Left renal pelvis (tissue), 4 donors: ENCODE measurements around the gene TMEM141. TPM values are rescaled to one million over a fixed set of nuclear protein-coding genes. Genes with fewer than 3 reads are reported as not detected.
"Not testable (repeated sequence)": the region's sequence is repeated elsewhere in the genome, so short reads cannot be mapped to it uniquely, and the experiment has no call there.

ENCODE experiments used
- DNase-seq, 4 donors: peaks; one replicate each; pipeline ENCODE4 v3.0.0-alpha.2; 2013; ENCODE audit warnings: low read depth in 4 of 4, low spot score in 3 of 4
- polyA plus RNA-seq, 4 donors: library from polyadenylated mRNA; unstranded; fragments of 120-200 nt; gene quantifications; one replicate each; pipeline ENCODE4 v1.2.1, GENCODE V29; 2013; ENCODE audit not compliant: insufficient read length in 4 of 4

The TMEM141 gene
- polyA plus RNA-seq, 4 donors: 35.6 to 86.2 (median 64.2) TPM

- DNase-seq: no peak
Measured at GRCh38 chr9:136829981-136830885, 39.1 kb downstream of the TMEM141 start.

DNA sequence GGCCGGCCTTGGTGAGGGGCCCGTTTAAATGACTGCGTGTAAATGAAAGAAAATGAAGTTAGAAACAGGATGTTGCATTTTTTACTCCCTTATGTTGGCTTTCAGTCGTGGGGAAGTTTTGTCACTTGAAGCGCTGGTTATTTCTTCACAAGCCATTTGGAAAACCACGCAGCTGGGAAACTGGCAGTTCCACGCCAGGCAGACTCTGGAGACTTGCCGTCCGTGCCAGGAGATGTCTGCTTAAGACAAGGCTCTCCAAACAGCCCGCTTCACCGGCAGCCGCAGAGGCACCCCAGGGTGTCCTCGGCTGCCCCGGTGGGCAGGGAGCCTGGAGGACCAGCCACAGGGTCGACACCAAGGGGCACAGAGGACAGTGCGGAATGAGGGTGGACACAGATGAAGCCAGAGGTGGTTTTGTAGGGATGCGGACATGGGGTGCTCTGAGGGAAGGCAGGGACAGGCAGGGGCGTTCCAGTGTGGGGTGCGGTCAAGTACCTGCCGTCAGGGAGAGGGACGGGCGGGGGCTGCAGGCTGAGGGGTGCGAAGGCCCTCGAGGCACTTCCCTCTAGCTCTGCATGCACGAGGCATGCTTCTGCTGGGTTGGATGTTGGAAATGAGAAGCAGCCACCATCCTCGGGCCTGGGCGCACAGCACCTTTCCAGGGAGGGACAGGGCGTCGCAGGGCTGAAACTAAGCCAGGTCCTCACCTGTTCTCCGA is 40.0 kb downstream of the TMEM141 start:
- no peak for DNase-seq

- DNase-seq: no peak
Measured at GRCh38 chr9:136831720-136832104, 40.6 kb downstream of the TMEM141 start.

GRCh38 chr9:136832581-136832980 is 41.4 kb downstream of the TMEM141 start:
- DNase-seq: no peak

DNA sequence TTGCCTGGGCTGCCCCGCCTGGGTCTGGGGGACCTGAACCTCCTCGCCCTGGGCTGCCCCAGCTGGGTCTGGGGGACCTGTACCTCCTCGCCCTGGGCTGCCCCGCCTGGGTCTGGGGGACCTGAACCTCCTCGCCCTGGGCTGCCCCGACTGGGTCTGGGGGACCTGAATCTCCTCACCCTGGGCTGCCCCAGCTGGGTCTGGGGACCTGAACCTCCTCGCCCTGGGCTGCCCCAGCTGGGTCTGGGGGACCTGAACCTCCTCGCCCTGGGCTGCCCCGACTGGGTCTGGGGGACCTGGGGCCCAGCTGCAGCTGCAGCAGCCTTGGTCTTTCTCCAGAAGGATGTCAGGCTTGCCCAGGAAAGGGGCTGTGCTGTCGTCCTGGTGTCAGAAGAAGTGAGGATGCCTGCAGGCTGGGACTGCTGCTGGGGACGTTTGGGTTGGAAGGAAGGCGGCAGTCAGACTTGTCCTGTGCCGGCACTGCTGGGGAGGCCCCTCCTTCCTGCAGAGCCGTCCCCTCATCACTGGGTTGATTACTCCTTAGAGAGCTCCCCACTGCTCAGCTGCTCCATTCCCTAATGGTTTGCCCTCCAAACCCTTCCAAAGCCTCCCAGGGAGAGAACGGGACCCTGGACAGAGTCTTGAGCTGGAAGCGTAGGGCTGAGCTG is 42.4 kb downstream of the TMEM141 start:
- not testable (repeated sequence) for DNase-seq

DNA sequence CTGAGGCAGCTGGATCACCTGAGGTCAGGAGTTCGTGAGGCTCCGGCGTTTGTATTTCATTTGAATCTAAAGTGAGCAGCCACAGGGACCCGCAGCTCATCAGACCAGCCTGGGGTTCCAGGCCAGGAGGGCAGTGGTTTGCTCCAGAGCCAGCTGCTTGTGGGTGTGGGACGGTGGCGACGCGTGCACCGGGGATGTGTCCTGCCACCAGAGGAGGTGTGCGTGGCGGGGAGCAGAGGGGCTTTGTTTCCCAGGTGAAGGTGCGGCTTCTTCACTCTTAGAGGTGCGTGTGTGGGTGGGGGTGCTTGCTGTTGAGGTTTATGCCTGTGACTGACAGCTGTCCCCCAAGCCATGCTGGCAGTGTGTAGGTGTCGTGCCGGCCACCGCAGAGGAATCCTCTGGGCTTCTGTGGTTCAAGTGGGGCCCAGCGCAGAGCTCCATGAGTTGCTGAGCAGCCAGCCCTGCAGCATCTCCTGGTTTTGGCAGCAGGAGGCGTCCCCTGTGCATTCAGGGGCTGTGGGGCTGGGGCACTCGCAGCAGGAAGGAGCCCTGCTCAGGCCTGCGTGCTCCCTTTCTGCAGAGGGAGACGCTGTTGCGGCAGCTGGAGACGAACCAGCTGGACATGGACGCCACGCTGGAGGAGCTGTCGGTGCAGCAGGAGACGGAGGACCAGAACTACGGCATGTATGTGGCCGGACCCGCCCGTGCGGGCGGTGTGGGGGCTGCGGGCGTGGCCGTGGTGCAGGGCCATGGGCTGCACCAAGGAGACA is 44.2 kb downstream of the TMEM141 start:
- DNase-seq: no peak

DNA sequence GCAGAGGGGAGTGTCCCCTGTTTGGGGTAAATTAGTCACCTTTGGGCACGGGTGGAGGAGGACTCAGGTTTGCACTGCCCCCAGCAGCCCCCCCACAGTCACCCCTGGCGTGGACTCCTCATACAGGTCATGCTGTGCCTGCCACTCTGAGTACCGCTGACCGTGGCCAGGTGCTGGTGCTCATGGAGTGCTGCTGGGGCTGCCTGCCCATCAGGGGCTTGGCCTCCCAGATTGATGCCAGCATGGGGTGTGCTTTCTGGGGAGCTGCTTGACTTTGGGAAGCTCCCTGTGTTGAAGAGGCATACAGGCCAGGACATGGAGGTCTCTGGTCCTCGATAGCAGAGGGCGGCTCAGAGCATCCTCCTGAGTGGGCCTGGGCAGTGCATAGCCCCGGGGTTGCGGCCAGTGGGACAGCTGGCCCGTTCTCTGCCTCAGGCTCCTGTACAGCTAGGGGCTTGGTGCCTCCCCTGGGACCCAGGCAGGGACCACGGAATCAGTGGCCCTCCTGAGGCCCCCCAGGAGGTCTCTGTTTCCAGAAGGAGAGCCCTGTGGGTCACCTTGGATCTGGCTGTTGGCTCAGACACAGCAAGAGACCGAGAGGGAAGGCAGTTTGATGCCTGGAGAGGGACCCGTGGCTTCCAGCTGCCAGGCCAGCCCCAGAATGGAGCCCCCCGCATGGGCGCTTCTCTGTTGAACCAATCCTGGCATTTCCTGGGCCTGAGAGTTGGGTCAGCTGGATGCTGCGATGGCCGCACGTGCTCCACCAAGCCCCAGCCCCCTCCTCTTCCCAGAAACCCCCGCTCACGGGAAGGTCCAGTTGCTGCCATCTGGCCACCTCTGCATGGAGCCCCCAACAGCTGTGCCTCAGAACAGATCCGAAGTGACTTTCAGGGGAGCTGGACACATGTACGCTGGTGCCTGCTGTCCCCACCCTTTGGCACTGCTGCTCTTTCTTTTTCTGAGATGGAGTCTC is 45.1 kb downstream of the TMEM141 start:
- DNase-seq: no peak

DNA sequence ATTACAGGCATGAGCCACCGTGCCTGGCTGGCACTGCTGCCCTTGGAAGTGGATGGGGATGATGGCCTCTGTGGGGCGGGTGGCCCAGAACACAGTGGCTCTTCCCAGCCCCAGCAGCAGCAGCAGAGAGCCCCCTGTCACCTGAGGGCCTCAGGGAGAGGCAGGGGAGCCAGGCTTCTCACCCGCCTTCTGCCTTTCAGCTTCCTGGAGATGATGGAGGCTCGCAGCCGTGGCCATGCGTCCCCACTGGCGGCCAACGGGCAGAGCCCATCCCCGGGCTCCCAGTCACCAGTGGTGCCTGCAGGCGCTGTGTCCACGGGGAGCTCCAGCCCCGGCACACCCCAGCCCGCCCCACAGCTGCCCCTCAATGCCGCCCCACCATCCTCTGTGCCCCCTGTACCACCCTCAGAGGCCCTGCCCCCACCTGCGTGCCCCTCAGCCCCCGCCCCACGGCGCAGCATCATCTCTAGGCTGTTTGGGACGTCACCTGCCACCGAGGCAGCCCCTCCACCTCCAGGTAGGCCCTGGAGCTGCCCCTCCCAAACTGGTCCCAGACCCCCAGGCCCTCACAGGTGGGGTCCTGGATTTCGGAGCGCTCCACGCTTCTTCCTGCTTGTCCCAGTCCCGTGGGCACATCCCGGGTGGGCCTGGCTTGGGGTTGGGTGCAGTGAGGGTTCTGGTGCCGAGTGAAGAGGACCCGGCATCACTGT is 46.2 kb downstream of the TMEM141 start:
- DNase-seq: no peak

GRCh38 chr9:136837856-136838277 is 46.7 kb downstream of the TMEM141 start:
- DNase-seq: not testable (repeated sequence)

DNA sequence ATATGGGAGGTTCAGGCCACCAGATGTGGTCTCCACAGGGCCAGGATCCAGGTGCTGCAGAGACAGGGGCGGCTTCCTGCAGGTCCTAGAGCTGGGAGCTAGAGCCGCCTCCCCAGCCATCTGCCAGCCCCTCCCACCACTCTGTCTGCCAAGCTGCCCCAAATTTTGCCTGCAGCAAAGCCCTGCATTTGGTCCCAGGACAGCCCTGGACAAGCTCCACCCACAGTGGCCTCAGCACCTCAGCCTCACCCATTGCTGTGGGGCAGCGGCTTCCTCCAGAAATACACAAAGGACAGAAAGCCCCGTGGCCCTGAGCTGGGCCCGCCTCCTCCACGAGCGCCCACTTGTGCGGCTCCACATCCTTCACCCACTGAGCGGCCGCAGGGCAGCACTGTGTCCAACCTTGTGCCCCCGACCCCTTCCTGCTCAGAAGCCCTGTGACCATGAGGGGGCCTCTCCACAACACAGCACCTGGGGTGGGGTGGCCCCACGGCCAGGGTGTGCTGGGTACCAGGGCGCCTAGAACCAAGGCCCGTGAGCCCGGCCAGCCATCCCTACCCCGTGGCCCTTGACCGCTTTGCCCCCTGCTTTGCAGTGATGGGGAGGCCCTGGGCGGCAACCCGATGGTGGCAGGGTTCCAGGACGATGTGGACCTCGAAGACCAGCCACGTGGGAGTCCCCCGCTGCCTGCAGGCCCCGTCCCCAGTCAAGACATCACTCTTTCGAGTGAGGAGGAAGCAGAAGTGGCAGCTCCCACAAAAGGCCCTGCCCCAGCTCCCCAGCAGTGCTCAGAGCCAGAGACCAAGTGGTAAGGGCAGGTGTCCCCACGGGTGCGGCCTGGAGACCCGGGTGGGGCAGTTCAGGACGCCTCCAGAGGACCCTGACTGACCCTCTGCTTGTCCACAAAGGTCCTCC is 47.4 kb downstream of the TMEM141 start:
- no peak for DNase-seq

DNA sequence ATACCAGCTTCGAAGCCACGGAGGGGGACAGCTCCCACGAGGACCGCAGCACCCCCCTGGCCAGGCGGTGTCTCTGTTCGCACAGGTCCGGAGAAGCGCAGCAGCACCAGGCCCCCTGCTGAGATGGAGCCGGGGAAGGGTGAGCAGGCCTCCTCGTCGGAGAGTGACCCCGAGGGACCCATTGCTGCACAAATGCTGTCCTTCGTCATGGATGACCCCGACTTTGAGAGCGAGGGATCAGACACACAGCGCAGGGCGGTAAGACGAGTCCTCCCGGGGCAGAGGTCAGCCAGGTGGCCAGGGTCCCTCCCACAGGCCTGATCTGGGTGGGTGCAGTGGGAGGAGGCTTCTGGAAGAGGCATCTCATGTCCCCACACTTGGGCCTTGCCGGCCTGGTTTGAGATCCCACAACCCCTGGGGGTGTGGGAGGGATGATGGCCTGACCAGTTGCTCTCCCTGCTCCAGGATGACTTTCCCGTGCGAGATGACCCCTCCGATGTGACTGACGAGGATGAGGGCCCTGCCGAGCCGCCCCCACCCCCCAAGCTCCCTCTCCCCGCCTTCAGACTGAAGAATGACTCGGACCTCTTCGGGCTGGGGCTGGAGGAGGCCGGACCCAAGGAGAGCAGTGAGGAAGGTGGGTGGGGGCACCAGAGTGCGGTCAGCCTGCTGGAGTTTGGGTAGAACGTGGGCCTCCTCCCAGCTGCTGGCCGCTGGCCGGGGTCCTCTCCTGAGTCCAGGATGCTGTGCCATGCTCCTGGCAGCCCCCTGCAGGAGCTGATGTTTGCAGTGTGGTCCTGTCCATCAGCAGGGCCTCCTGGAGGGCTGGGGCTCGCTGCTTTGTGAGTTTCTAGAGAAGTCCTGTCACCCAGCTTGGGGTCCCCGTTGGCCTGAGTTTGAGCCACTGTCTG is 48.3 kb downstream of the TMEM141 start:
- DNase-seq: no peak

DNA sequence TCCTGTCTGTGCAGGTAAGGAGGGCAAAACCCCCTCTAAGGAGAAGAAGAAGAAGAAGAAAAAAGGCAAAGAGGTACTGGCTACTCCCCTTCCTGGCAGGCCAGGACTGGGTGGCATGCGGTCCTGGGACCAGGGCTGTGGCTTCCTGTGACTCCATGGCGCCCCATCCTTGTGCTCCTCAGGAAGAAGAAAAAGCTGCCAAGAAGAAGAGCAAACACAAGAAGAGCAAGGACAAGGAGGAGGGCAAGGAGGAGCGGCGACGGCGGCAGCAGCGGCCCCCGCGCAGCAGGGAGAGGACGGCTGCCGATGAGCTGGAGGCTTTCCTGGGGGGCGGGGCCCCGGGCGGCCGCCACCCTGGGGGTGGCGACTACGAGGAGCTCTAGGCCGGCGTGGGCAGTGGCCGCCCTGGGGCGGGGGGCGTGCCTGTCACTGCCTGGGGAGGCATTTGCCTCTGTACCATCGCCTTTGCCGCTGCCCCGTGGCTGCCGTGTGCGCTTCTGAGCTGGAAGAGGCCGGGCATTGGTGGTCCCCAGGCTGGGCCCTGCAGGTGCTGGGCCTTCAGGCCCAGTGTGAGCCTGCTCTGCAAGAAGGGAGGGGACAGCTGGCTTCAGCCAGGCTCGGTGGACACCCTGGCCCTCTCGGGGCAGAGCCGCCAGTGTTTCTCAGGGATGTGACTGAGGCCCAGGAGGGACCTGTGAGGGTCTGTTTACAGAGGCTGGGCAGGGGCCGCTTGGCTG is 49.2 kb downstream of the TMEM141 start:
- no peak for DNase-seq

- no peak for DNase-seq
Measured at GRCh38 chr9:136840877-136841645, 49.9 kb downstream of the TMEM141 start.

DNA sequence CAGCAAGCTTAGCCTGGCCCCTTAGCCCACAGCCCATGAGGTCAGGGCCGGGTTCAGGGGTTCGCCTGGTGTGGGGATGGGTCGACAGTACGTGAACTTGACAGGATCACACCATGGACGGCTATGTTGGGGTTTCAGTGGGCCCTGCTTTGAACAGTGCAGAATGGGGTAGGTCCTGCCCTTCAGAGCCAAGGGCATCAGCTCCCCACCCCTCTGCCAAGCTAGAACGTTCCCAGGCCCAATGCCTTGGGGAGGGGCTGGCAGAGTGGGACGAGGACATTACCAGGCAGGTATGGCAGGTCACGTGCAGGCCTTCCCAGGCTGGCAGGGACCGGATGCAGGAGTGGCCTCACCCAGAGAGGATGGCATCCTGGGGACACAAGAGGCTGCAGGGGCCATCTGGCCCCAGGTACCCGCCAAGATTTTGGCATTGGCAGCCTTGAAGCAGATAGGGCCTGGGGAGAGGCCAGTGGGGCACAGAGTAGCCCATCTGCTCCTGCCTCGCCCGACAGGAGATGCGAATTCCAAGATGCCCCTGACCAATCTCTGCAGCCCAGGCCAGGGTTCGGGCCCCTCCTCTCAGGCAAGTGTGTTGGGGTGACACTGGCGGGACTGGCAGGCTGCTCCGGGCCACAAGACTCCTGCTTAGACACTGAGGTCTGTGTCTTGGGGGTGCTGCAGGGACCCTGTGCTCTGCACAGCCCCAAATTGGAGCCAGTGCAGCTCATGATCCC is 50.7 kb downstream of the TMEM141 start:
- not testable (repeated sequence) for DNase-seq
